Measurements from ENCODE around the gene WDR91.
A peak's percentile ranks its signal among the peaks of the same experiment; 100 is the strongest.

WDR91 gene

GRCh38 chr7:135238112-135238744, 26.9 kb upstream of the WDR91 start:
- TF ChIP-seq CTCF (IDR thresholded peaks at IDR 0.05) = peak; percentile 47

- no peak for TF ChIP-seq CTCF (IDR thresholded peaks at IDR 0.05)
Observed at GRCh38 chr7:135236727-135237126, 25.4 kb upstream of the WDR91 start.

- no peak for TF ChIP-seq CTCF (IDR thresholded peaks at IDR 0.05)
Observed at GRCh38 chr7:135235841-135236240, 24.5 kb upstream of the WDR91 start.

- TF ChIP-seq CTCF (IDR thresholded peaks at IDR 0.05) = no peak
Observed at GRCh38 chr7:135234727-135235126, 23.4 kb upstream of the WDR91 start.

GRCh38 chr7:135233570-135233969, 22.2 kb upstream of the WDR91 start, which contains the start of gene STRA8:
STRA8 (plus strand) TSS chr7:135233838; CDS start chr7:135240525, 6,687 bp downstream.
- no peak for TF ChIP-seq CTCF (IDR thresholded peaks at IDR 0.05)

- TF ChIP-seq CTCF (IDR thresholded peaks at IDR 0.05) = peak; percentile 26; the same call in 1 of the 2 replicates
Observed at GRCh38 chr7:135232720-135233119, 21.4 kb upstream of the WDR91 start.

GRCh38 chr7:135232087-135232486, 20.8 kb upstream of the WDR91 start:
- TF ChIP-seq CTCF (IDR thresholded peaks at IDR 0.05) = no peak

GRCh38 chr7:135231686-135232085, 20.4 kb upstream of the WDR91 start:
- no peak for TF ChIP-seq CTCF (IDR thresholded peaks at IDR 0.05)

Data from LNCAP (cell line).